Measurements from ENCODE around the gene EPHA8. TPM values are rescaled to one million over a fixed set of nuclear protein-coding genes. Genes with fewer than 3 reads are reported as not detected.

Gene EPHA8
- total RNA-seq = not detected

GRCh38 chr1:22562584-22563583 is at the start of gene EPHA8:
Gene EPHA8 (plus strand): TSS chr1:22563489. CDS start chr1:22563636, 147 bp downstream.
- ChIA-PET POLR2A (no interaction called here), CTCF (no interaction called here)

- ChIA-PET POLR2A (no interaction called here), CTCF (no interaction called here)
Measured at GRCh38 chr1:22516906-22517571, 46.2 kb upstream of the EPHA8 start.

GRCh38 chr1:22517956-22518355 is 45.3 kb upstream of the EPHA8 start:
- ChIA-PET CTCF (no interaction called here), POLR2A (no interaction called here)

GRCh38 chr1:22518379-22518778 is 44.9 kb upstream of the EPHA8 start:
- CTCF ChIA-PET = no interaction called here
- POLR2A ChIA-PET = no interaction called here

GRCh38 chr1:22520871-22521270 is 42.4 kb upstream of the EPHA8 start:
- ChIA-PET POLR2A (no interaction called here), CTCF (no interaction called here)

GRCh38 chr1:22521692-22522091 is 41.6 kb upstream of the EPHA8 start:
- ChIA-PET POLR2A (no interaction called here), CTCF (no interaction called here)

GRCh38 chr1:22522221-22522743 is 41.0 kb upstream of the EPHA8 start:
- CTCF ChIA-PET = no interaction called here
- POLR2A ChIA-PET = no interaction called here

GRCh38 chr1:22524481-22524880 is 38.8 kb upstream of the EPHA8 start:
- POLR2A ChIA-PET = no interaction called here
- CTCF ChIA-PET = no interaction called here

GRCh38 chr1:22525211-22525610 is 38.1 kb upstream of the EPHA8 start:
- ChIA-PET POLR2A (no interaction called here), CTCF (no interaction called here)

GRCh38 chr1:22525646-22526045 is 37.6 kb upstream of the EPHA8 start:
- ChIA-PET POLR2A (no interaction called here), CTCF (no interaction called here)

- POLR2A ChIA-PET = no interaction called here
- CTCF ChIA-PET = no interaction called here
Measured at GRCh38 chr1:22526098-22526497, 37.2 kb upstream of the EPHA8 start.

GRCh38 chr1:22526677-22527076 is 36.6 kb upstream of the EPHA8 start:
- ChIA-PET POLR2A (no interaction called here), CTCF (interaction anchor here (1.4 kb wide), 1 partner anchor 115 kb away, joined by 4 read pairs; no protein-coding TSS in a partner anchor)

GRCh38 chr1:22527122-22527521 is 36.2 kb upstream of the EPHA8 start:
- ChIA-PET POLR2A (no interaction called here), CTCF (interaction anchor here (1.4 kb wide), 1 partner anchor 114 kb away, joined by 4 read pairs; no protein-coding TSS in a partner anchor)

- ChIA-PET CTCF (interaction anchor here (1.4 kb wide), 1 partner anchor 114 kb away, joined by 4 read pairs; no protein-coding TSS in a partner anchor), POLR2A (no interaction called here)
Measured at GRCh38 chr1:22527555-22528296, 35.6 kb upstream of the EPHA8 start.

- ChIA-PET POLR2A (interaction anchor here (0.6 kb wide), 1 partner anchor 1174 kb away, joined by 4 read pairs; no protein-coding TSS in a partner anchor), CTCF (no interaction called here)
Measured at GRCh38 chr1:22528451-22528850, 34.8 kb upstream of the EPHA8 start.

GRCh38 chr1:22529901-22530621 is 33.2 kb upstream of the EPHA8 start:
- CTCF ChIA-PET = no interaction called here
- POLR2A ChIA-PET = no interaction called here

- ChIA-PET POLR2A (no interaction called here), CTCF (no interaction called here)
Measured at GRCh38 chr1:22530715-22531114, 32.6 kb upstream of the EPHA8 start.

- ChIA-PET POLR2A (interaction anchor here (0.6 kb wide), 1 partner anchor 63 kb away, joined by 4 read pairs; no protein-coding TSS in a partner anchor), CTCF (no interaction called here)
Measured at GRCh38 chr1:22531251-22531650, 32.0 kb upstream of the EPHA8 start.

- POLR2A ChIA-PET = no interaction called here
Measured at GRCh38 chr1:22533244-22533895, 29.9 kb upstream of the EPHA8 start.

More at GRCh38 chr1:22533244-22533895, 29.9 kb upstream of the EPHA8 start:
- CTCF ChIA-PET = no interaction called here
